ENCODE measurements around the gene PAPOLA. TPM values are rescaled to one million over a fixed set of nuclear protein-coding genes. Genes with fewer than 3 reads are reported as not detected.
A peak's percentile ranks its signal among the peaks of the same experiment; 100 is the strongest.

The PAPOLA gene
- total RNA-seq, 4 donors from 2014 or later = 105 to 155 (median 116) TPM

DNA sequence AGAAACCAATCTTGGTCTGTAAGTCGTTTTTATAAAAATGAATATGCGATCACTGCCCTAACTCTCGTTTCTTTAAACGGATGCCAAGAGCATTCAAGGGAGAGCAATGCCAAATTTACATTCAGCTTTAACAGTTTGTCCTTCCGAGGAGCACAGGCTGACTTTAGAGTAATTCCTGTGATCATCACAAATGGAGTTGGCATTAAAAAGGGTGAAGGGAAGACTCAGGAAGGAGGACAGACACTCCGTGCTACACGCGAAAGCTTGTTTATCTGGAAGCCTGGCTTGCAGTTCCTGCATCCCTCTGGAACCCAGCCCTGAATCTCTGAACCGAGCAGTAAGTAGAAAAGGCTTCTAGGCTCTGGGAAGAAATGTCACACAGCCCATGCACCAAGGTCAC is 78.4 kb downstream of the PAPOLA start:
- intact Hi-C loops (cut with DNase I) = no loop called here
- DNase-seq (ENCODE audit: extremely low spot score) = no peak
- H3K27ac ChIP-seq (replicated peaks in 1 of 4) = peak overlapping the region in 2 of 4 donors; percentile 4 to 33

DNA sequence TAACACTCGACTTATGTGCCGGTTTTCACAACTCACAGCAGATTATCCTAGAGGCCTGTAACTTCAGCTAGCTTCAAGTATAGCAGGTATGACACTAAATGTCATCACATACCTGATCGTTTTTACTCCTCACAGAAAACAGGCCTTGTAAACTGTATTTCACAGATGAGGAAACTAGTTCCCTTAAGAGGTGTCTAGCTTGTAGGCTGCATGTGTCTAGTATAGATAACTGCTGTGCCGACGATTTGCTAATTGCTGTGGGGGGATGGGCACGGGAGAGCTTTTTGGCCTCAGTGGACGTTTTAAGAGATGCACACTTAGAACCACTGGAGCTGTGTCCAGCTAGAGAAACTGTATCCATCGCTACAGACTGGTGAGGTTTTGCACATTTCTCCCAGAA is 78.8 kb downstream of the PAPOLA start:
- no peak for TF ChIP-seq POLR2A (IDR thresholded peaks at IDR 0.05; ENCODE audit: low read depth)
- Histone ChIP-seq H3K27ac (replicated peaks in 1 of 4) (peak overlapping the region in 1 of 4 donors; percentile 4), H3K4me1 (peaks cover 0 to 42% (median 18%) of the 10 kb centered on the region in 4 donors), H3K27me3 (peaks cover 0 to under 1% (median 0%) of the 10 kb centered on the region in 4 donors), H3K36me3 (no peaks in the 10 kb centered on the region), H3K9me3 (no peaks in the 10 kb centered on the region), H3K4me3 (no peak overlapping the region)
- WGBS = 66% methylated on average over 8 of the region's 8 CpGs
- no peak for DNase-seq (ENCODE audit: extremely low spot score)
- intact Hi-C loops (cut with DNase I) = no loop called here

More for the DNA sequence above, 78.4 kb downstream of the PAPOLA start:
- H3K4me3 ChIP-seq = no peak overlapping the region
- no peaks in the 10 kb centered on the region for H3K27me3 ChIP-seq
- no peaks in the 10 kb centered on the region for H3K36me3 ChIP-seq
- 38% methylated on average over 9 of the region's 9 CpGs for WGBS
- H3K4me1 ChIP-seq = peaks cover 0 to 42% (median 18%) of the 10 kb centered on the region in 4 donors
- TF ChIP-seq EP300 (IDR thresholded peaks at IDR 0.05) (no peak), POLR2AphosphoS5 (IDR thresholded peaks at IDR 0.05) (no peak), POLR2A (IDR thresholded peaks at IDR 0.05; ENCODE audit: low read depth) (no peak)
- TF ChIP-seq, protein P1, sequence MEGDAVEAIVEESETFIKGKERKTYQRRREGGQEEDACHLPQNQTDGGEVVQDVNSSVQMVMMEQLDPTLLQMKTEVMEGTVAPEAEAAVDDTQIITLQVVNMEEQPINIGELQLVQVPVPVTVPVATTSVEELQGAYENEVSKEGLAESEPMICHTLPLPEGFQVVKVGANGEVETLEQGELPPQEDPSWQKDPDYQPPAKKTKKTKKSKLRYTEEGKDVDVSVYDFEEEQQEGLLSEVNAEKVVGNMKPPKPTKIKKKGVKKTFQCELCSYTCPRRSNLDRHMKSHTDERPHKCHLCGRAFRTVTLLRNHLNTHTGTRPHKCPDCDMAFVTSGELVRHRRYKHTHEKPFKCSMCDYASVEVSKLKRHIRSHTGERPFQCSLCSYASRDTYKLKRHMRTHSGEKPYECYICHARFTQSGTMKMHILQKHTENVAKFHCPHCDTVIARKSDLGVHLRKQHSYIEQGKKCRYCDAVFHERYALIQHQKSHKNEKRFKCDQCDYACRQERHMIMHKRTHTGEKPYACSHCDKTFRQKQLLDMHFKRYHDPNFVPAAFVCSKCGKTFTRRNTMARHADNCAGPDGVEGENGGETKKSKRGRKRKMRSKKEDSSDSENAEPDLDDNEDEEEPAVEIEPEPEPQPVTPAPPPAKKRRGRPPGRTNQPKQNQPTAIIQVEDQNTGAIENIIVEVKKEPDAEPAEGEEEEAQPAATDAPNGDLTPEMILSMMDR (IDR thresholded peaks at IDR 0.05) = no peak
- H3K9me3 ChIP-seq = no peaks in the 10 kb centered on the region

DNA sequence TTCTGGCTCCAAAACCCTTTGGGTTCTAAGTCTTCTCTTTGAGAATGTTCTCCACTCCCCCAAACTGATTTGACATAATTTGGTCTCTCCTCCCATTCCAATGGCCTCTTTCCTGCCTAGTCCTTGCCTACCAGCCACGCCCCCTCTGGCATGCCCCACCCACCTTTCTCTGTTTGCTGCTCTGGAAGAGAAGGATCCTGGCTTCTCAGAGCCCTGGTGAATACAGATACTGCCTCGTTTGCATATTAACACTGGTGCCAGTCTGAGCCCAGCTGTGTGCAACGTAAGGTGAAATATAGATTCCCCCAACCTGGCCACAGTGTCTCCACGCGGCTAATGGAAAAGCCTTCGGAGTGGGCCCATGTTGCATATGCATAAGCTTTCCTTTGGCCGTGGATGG is 79.7 kb downstream of the PAPOLA start:
- peaks cover 0 to 36% (median 20%) of the 10 kb centered on the region in 4 donors for H3K4me1 ChIP-seq
- 91% methylated on average over 7 of the region's 7 CpGs for WGBS
- peaks cover 0 to 10% (median under 1%) of the 10 kb centered on the region in 4 donors for H3K27me3 ChIP-seq
- no peaks in the 10 kb centered on the region for H3K9me3 ChIP-seq
- H3K36me3 ChIP-seq = no peaks in the 10 kb centered on the region
- no peak overlapping the region for H3K27ac ChIP-seq (replicated peaks in 1 of 4)
- intact Hi-C loops (cut with DNase I) = no loop called here
- DNase-seq (ENCODE audit: extremely low spot score) = peak; percentile 84
- no peak overlapping the region for H3K4me3 ChIP-seq
- no peak for TF ChIP-seq POLR2A (IDR thresholded peaks at IDR 0.05; ENCODE audit: low read depth)
- TF ChIP-seq, protein P1 (IDR thresholded peaks at IDR 0.05) = no peak
- no peak for TF ChIP-seq POLR2AphosphoS5 (IDR thresholded peaks at IDR 0.05)
- TF ChIP-seq EP300 (IDR thresholded peaks at IDR 0.05) = no peak

DNA sequence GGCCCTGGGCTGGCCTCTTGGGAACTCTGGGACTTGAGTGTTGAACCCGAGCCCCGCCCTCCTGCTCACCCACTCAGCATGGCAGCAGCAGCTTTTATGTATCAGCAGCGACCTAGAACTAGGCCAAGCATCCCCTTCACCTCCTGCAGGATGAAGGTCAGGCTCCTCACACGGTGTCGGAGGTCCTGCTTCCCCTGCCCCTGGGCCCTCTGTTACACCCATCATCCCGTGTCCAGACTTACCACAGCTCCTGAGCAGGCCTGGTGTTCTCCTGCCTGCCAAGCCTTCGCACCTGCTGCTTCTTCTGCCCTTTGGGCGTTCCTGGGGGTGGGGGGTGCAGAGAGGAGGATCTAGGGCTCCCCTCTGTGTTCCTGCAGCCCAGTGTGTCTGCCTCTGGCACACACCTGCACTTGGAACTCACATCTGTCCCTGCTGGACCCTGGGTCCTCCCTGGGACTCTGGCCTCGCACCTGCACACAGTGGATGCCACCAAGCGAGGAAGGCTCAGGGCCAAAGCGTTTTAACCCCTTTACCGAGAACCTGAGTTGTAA is 80.3 kb downstream of the PAPOLA start:
- Histone ChIP-seq H3K27me3 (peaks cover 0 to 15% (median 2%) of the 10 kb centered on the region in 4 donors), H3K36me3 (no peaks in the 10 kb centered on the region), H3K4me1 (peaks cover 0 to 32% (median 22%) of the 10 kb centered on the region in 4 donors), H3K27ac (replicated peaks in 1 of 4) (no peak overlapping the region), H3K4me3 (no peak overlapping the region), H3K9me3 (no peaks in the 10 kb centered on the region)
- no peak for TF ChIP-seq EP300 (IDR thresholded peaks at IDR 0.05)
- no peak for TF ChIP-seq POLR2A (IDR thresholded peaks at IDR 0.05; ENCODE audit: low read depth)
- TF ChIP-seq, protein P1 (IDR thresholded peaks at IDR 0.05) = no peak
- TF ChIP-seq POLR2AphosphoS5 (IDR thresholded peaks at IDR 0.05) = no peak
- DNase-seq (ENCODE audit: extremely low spot score) = no peak
- intact Hi-C loops (cut with DNase I) = no loop called here
- WGBS = 89% methylated on average over 12 of the region's 12 CpGs

DNA sequence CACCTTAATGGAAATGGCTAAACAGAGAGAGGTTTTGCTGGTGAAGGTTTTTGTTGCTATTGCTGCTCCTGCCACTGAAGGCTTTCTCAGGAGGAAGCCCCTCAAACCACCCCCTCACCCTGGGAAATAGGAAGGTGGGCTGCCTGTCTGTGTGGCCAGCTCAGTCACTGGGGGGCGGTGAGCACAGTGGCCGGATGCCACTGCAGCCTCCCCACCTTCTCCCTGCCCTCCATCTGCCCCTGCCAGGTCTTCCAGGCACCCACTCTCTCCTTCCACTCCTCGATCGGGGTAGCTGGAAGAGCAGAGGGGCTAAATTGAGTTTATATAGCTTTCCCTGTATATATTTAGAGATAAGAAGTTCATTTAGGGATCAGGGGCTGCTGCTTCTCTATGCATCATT is 80.8 kb downstream of the PAPOLA start:
- no peaks in the 10 kb centered on the region for H3K9me3 ChIP-seq
- no peaks in the 10 kb centered on the region for H3K36me3 ChIP-seq
- no peak overlapping the region for H3K27ac ChIP-seq (replicated peaks in 1 of 4)
- H3K27me3 ChIP-seq = peaks cover 0 to 17% (median 2%) of the 10 kb centered on the region in 4 donors
- 74% methylated on average over 4 of the region's 4 CpGs for WGBS
- H3K4me1 ChIP-seq = peaks cover 0 to 29% (median 22%) of the 10 kb centered on the region in 4 donors
- H3K4me3 ChIP-seq = no peak overlapping the region
- intact Hi-C loops (cut with DNase I) = no loop called here
- no peak for DNase-seq (ENCODE audit: extremely low spot score)
- no peak for TF ChIP-seq POLR2A (IDR thresholded peaks at IDR 0.05; ENCODE audit: low read depth)
- TF ChIP-seq POLR2AphosphoS5 (IDR thresholded peaks at IDR 0.05) = no peak
- TF ChIP-seq, protein P1 (IDR thresholded peaks at IDR 0.05) = no peak
- TF ChIP-seq EP300 (IDR thresholded peaks at IDR 0.05) = no peak

Measured in esophagus muscularis mucosa (tissue), 4 donors.